ENCODE results near the gene SMG5.

Gene SMG5

GRCh38 chr1:156213644-156213966, 69.0 kb downstream of the SMG5 start:
- Mint-ChIP-seq H3K4me3 (peak overlapping the region; percentile 96), H3K27ac (peak overlapping the region; percentile 100), H3K36me3 (ENCODE audit: low read depth) (peaks cover 27% of the 10 kb centered on the region), H3K27me3 (ENCODE audit: low read depth, poor library complexity) (no peaks in the 10 kb centered on the region), H3K9me3 (no peaks in the 10 kb centered on the region), H3K4me1 (peaks cover 20% of the 10 kb centered on the region)
- TF ChIP-seq, protein P1, sequence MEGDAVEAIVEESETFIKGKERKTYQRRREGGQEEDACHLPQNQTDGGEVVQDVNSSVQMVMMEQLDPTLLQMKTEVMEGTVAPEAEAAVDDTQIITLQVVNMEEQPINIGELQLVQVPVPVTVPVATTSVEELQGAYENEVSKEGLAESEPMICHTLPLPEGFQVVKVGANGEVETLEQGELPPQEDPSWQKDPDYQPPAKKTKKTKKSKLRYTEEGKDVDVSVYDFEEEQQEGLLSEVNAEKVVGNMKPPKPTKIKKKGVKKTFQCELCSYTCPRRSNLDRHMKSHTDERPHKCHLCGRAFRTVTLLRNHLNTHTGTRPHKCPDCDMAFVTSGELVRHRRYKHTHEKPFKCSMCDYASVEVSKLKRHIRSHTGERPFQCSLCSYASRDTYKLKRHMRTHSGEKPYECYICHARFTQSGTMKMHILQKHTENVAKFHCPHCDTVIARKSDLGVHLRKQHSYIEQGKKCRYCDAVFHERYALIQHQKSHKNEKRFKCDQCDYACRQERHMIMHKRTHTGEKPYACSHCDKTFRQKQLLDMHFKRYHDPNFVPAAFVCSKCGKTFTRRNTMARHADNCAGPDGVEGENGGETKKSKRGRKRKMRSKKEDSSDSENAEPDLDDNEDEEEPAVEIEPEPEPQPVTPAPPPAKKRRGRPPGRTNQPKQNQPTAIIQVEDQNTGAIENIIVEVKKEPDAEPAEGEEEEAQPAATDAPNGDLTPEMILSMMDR (IDR thresholded peaks at IDR 0.05): no peak
- no peak for DNase-seq

DNA sequence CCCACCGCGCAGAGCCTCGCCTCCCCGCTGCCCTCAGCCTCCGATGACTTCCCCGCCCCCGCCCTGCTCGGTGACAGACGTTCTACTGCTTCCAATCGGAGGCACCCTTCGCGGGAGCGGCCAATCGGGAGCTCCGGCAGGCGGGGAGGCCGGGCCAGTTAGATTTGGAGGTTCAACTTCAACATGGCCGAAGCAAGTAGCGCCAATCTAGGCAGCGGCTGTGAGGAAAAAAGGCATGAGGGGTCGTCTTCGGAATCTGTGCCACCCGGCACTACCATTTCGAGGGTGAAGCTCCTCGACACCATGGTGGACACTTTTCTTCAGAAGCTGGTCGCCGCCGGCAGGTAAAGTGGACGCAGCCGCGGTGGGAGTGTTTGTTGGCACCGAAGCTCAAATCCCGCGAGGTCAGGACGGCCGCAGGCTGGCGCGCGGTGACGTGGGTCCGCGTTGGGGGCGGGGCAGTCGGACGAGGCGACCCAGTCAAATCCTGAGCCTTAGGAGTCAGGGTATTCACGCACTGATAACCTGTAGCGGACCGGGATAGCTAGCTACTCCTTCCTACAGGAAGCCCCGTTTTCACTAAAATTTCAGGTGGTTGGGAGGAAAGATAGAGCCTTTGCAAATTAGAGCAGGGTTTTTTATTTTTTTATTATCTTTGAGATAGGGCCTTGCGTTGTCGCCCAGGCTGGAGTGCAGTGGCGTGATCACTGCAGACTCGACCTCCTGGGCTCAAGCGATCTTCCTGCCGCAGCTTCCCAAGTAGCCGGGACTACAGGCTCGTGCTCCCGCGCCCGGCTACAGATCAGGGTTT, 69.6 kb downstream of the SMG5 start, which contains the start of gene PMF1:
Gene PMF1, plus strand, starts transcription at position 175 of the 811 bp plus-strand sequence. Its CDS starts 9 bp downstream, at position 184.
- TF ChIP-seq, protein P1 (IDR thresholded peaks at IDR 0.05): no peak
- H3K36me3 Mint-ChIP-seq (ENCODE audit: low read depth): peaks cover 24% of the 10 kb centered on the region
- H3K4me1 Mint-ChIP-seq: peaks cover 20% of the 10 kb centered on the region
- H3K9me3 Mint-ChIP-seq: no peaks in the 10 kb centered on the region
- peak within 1 kb of the TSS; percentile 96 for H3K4me3 Mint-ChIP-seq
- peak; percentile 97 for DNase-seq
- peak within 1 kb of the TSS; percentile 100 for H3K27ac Mint-ChIP-seq
- no peaks in the 10 kb centered on the region for H3K27me3 Mint-ChIP-seq (ENCODE audit: low read depth, poor library complexity)

- no peaks in the 10 kb centered on the region for H3K9me3 Mint-ChIP-seq
- TF ChIP-seq, protein P1 (IDR thresholded peaks at IDR 0.05): no peak
- peak overlapping the region; percentile 100 for H3K27ac Mint-ChIP-seq
- no peak for DNase-seq
- peaks cover 21% of the 10 kb centered on the region for H3K36me3 Mint-ChIP-seq (ENCODE audit: low read depth)
- peak overlapping the region; percentile 96 for H3K4me3 Mint-ChIP-seq
- no peaks in the 10 kb centered on the region for H3K27me3 Mint-ChIP-seq (ENCODE audit: low read depth, poor library complexity)
- H3K4me1 Mint-ChIP-seq: peaks cover 20% of the 10 kb centered on the region
Measured at GRCh38 chr1:156212130-156212529, 70.5 kb downstream of the SMG5 start.

GRCh38 chr1:156211243-156211642, 71.4 kb downstream of the SMG5 start:
- H3K9me3 Mint-ChIP-seq: no peaks in the 10 kb centered on the region
- H3K4me3 Mint-ChIP-seq: no peak overlapping the region
- no peaks in the 10 kb centered on the region for H3K27me3 Mint-ChIP-seq (ENCODE audit: low read depth, poor library complexity)
- H3K4me1 Mint-ChIP-seq: peaks cover 20% of the 10 kb centered on the region
- H3K27ac Mint-ChIP-seq: no peak overlapping the region
- TF ChIP-seq, protein P1 (IDR thresholded peaks at IDR 0.05): no peak
- H3K36me3 Mint-ChIP-seq (ENCODE audit: low read depth): peaks cover 21% of the 10 kb centered on the region
- no peak for DNase-seq

GRCh38 chr1:156204686-156205085, 77.9 kb downstream of the SMG5 start:
- Mint-ChIP-seq H3K4me1 (no peaks in the 10 kb centered on the region), H3K27ac (no peak overlapping the region), H3K9me3 (no peaks in the 10 kb centered on the region)

More at GRCh38 chr1:156204686-156205085, 77.9 kb downstream of the SMG5 start:
- Mint-ChIP-seq H3K4me3 (no peak overlapping the region), H3K27me3 (ENCODE audit: low read depth, poor library complexity) (no peaks in the 10 kb centered on the region), H3K36me3 (ENCODE audit: low read depth) (peaks cover 11% of the 10 kb centered on the region)
- DNase-seq: no peak
- TF ChIP-seq, protein P1 (IDR thresholded peaks at IDR 0.05): no peak

Measured in nephron progenitor cell (in vitro differentiated cells).